Measurements from ENCODE around the gene UPK1A. TPM values are rescaled to one million over a fixed set of nuclear protein-coding genes. Genes with fewer than 3 reads are reported as not detected.
"Not testable (repeated sequence)": the region's sequence is repeated elsewhere in the genome, so short reads cannot be mapped to it uniquely, and the experiment has no call there.

The UPK1A gene
- polyA plus RNA-seq, 1 donor, result 0.32 TPM

DNA sequence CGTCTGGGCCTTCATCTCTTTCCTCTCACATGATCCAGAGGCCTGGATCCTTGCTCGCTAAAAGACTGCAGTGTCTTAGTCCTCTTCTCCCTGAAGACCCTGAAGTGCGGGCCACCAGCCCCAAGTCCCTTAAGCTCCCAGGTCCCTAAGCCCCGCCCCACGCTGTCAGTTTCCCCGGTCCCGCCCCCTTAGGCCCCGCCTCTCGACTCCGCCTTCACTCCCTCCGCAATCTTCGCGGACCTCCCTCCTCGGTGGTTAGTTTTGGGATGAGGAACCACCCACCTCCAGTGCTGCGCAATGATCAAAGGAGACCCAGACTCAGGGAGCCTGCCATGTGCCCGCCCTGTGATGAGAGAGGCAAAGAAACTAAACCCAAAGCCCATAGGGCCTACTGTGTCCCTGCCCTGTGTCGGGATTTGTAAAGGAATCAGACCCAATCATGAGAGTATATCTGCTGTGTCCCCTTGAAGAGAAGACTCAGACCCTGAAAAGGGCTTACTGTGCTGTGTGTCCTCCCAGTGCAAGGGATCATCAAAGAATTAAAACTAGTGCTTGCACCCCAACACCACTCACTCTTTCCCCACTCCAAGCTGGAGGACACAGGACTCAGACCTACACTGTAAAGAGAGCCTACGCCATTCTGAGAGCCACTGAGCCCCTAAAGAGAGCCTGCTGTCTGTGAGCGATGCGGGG, 21.2 kb upstream of the UPK1A start:
- DNase-seq, result peak; percentile 53

- DNase-seq, result no peak
Observed at GRCh38 chr19:35645680-35646511, 20.4 kb upstream of the UPK1A start.

GRCh38 chr19:35648017-35648961, 18.0 kb upstream of the UPK1A start, which contains the start of gene COX6B1:
Gene COX6B1 (plus strand): TSS chr19:35648323. CDS start chr19:35651244, 2,921 bp downstream.
- peak; percentile 95 for DNase-seq

DNA sequence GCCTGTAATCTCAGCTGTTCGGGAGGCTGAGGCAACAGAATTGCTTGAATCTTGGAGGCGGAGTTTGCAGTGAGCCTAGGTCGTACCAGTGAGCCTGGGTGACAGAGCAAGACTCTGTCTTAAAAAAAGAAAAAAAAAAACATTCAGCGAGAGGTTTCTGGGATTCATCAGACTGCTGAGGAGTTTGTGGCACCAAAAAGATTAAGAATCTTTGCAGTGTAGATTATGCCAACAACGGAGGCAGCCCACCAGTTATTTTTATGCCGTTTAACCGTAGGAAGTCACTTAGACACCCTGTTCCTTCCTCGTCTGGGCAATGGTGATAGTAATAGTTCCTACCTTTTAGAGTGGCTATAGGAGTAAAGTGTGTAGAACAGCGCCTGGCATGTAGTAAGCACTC, 15.7 kb upstream of the UPK1A start:
- no peak for DNase-seq

DNA sequence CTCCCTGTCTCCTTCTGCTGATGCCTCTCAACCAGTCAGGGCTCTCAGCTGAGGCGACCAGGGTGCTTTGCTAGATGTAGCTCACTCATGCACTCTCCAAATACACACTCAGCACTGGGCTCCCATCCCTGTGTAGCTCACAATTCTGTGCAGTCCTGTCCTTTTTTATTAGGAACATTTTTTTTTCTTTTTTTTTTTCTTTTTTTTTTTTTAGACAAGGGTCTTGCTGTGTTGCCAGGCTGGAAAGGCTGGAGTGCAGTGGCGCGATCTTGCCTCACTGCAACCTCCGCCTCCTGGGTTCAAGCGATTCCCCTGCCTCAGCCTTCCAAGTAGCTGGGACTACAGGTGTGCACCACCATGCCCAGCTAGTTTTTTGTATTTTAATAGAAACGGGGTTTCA, 11.5 kb upstream of the UPK1A start:
- DNase-seq, result not testable (repeated sequence)

- DNase-seq, result no peak
Observed at GRCh38 chr19:35655600-35655999, 10.7 kb upstream of the UPK1A start.

GRCh38 chr19:35656700-35657099, 9.6 kb upstream of the UPK1A start:
- DNase-seq, result no peak

GRCh38 chr19:35657904-35658700, 8.2 kb upstream of the UPK1A start:
- no peak for DNase-seq

- DNase-seq, result no peak
Observed at GRCh38 chr19:35661995-35662340, 4.3 kb upstream of the UPK1A start.

DNA sequence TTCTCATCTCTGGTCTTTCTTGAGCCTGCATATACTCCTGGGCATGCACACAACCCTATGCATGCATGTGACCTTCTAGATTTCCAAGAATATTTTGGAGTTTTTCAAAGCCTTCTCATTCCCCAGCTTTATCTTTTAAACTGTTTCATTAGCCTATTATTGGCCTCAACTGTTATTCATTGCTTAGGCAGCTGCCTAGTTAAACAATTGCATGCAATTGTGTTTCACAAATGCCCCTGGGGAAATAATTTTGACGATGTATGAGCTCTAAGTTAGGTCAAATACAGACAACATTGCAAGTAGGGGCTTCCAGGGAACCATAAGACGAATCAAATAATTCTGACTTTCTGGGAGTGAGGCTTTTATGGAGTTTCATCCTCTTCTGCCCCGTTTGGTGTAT, 2.3 kb upstream of the UPK1A start:
- no peak for DNase-seq

- no peak for DNase-seq
Observed at GRCh38 chr19:35665157-35665556, 1.2 kb upstream of the UPK1A start.

GRCh38 chr19:35665604-35666003, 713 bp upstream of the UPK1A start:
- no peak for DNase-seq

- no peak for DNase-seq
Observed at GRCh38 chr19:35669566-35669965, 3.2 kb downstream of the UPK1A start.

DNA sequence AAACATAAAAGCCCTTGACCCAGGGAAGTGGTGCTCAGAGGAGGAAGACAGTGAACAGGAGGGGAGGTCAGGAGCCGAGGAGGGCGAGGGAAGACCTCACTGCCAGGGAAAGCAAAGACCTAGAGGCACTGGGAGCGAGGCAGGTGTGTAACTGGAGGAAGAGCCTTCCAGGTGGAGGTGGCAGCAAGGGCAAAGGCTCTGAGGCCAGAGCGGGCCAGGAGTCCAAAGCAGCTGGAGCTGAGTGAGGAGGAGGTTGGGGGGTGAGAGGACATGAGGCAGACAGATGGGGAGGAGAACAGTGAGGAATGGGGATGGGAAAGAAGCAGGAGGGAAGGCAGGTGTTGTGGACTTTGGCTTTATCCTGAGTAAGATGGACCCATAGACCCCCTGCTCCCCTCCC, 3.7 kb downstream of the UPK1A start:
- no peak for DNase-seq

- no peak for DNase-seq
Observed at GRCh38 chr19:35670686-35671085, 4.4 kb downstream of the UPK1A start.

DNA sequence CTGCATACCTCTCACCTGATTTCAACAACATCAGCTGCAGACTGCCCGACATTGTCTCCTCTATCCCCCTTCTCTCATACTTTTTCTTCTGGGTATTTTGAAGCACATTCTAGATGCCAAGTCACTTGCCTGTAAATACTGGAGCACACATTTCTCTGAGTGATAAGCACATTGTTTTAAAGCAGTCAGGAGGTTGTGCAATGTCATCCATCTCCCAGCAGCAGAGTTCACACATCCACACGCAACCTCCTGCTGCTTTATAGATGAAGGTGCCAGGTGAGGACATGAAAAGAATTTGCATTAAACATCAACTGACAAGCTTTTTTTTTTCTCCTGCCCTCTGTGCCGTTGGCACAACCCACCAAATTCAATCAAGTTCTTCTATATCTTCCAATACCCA, 5.5 kb downstream of the UPK1A start:
- DNase-seq, result no peak

DNA sequence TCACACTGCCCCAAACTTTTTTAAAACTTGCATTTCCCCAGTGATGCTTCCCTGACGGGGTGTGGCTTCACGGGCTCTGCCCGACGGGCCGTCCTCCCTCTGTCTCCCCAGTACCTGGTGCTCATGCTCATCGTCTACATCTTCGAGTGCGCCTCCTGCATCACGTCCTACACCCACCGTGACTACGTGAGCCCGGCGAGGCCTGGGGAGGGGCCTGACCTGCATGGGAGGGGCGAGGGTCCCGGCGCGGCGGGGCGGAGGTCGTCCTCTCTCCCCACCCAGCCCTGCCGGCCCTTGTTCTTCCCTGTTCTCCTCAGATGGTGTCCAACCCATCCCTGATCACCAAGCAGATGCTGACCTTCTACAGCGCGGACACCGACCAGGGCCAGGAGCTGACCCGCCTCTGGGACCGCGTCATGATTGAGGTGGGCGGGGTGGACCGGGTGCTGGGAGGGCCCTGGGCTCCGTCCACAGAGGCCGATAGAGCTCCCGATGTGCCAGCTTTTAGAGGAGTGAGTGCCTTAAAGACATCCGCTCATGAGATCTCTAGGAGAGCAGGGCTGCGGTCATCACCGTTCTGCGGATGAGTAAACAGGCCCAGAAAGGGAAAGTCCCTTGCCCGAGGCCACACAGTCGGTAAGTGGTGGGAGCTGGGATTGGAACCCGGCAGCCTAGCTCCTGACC, 6.9 kb downstream of the UPK1A start:
- DNase-seq, result no peak

- DNase-seq, result no peak
Observed at GRCh38 chr19:35675589-35676140, 9.3 kb downstream of the UPK1A start.

GRCh38 chr19:35689836-35690235, 23.5 kb downstream of the UPK1A start:
- no peak for DNase-seq

- not testable (repeated sequence) for DNase-seq
Observed at GRCh38 chr19:35691106-35691505, 24.8 kb downstream of the UPK1A start.

GRCh38 chr19:35692010-35692409, 25.7 kb downstream of the UPK1A start:
- no peak for DNase-seq

All from hindlimb muscle (tissue), 1 donor.